Measurements from ENCODE around the gene WDR35. TPM values are rescaled to one million over a fixed set of nuclear protein-coding genes. Genes with fewer than 3 reads are reported as not detected.

Gene WDR35
- total RNA-seq, 1 donor from 2014 or later, result 5.1 TPM

DNA sequence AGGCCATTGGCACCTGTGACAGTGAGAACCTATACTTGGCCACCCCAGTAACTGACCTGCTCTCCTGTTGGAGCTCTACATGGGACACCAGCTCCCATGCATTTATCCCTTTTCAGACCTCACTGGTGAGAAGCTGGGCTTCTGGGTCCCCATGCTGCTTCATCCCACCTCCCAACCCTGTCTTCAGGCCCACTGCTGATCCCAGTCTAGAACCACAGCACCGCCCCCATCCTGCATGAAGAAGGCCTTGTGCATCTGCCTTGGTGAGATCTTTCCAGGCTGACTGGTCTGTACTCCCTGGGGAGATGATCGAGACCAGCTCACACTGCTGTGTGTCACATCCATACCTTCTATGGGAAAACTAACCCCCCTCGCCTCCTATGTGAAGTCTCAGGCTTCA is 110.8 kb downstream of the WDR35 start:
- intact Hi-C loops (cut with DNase I), result no loop called here
- DNase-seq (ENCODE audit: low spot score), result no peak

DNA sequence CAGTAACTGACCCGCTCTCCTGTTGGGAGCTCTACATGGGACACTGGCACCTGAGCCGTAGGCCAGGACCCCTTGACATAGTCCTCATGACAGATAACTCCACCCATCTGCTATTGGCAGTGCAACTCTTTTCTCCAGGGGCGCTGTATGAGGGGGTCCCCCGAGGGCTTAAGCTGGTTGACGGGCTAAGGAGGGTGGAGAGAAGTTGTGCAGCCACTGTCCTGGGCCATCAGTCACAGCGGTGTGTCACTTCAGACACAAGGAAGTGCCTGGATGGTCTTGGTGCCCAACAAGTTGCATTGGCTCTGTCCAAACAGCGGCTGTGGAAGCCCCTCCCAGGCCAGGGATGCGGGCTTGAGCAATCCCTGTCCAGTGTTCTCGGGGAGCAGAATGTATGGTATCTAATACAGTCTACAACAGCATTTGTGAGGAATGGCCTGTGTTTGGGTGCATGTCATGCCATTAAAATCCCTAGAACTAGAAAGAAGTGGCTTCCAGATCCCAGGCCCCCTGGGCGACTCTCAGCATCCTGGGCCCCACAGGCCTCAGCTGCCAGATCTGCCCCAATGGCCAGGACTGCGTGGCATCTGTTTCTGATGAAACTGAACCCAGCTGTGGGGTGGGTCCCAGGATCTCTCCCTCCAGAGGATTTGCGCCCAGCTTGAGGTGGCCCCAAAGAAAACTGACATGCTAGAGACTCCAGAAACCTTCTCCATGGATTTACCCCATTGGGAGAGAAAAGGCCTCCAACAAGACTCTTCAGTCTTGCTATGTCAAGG is 111.4 kb downstream of the WDR35 start:
- intact Hi-C loops (cut with DNase I), result no loop called here
- no peak for DNase-seq (ENCODE audit: low spot score)

GRCh38 chr2:19876751-19877150 is 113.2 kb downstream of the WDR35 start:
- DNase-seq (ENCODE audit: low spot score), result no peak
- intact Hi-C loops (cut with DNase I), result no loop called here

GRCh38 chr2:19875280-19875679 is 114.6 kb downstream of the WDR35 start:
- intact Hi-C loops (cut with DNase I), result no loop called here

DNA sequence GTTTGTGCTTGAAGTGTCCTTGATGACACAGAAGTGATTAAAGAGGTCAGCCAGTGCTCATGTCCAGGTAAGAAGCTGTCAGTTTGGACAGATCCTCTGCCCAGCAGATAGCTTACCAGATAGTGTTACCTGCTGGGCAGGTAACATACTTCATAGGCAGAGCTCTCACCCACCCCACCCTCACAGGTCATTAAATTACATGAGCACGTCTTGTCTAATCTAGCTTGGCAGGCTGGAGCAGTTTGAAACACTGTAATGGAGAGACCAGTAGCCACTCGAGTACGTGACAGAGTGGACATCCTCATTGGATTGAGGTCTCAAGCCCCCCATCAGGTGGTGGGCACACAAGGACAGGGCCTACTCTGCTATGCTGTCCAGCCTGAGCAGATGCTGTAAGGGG is 115.2 kb downstream of the WDR35 start:
- no peak for DNase-seq (ENCODE audit: low spot score)
- intact Hi-C loops (cut with DNase I), result no loop called here

More at GRCh38 chr2:19875280-19875679, 114.6 kb downstream of the WDR35 start:
- no peak for DNase-seq (ENCODE audit: low spot score)

DNA sequence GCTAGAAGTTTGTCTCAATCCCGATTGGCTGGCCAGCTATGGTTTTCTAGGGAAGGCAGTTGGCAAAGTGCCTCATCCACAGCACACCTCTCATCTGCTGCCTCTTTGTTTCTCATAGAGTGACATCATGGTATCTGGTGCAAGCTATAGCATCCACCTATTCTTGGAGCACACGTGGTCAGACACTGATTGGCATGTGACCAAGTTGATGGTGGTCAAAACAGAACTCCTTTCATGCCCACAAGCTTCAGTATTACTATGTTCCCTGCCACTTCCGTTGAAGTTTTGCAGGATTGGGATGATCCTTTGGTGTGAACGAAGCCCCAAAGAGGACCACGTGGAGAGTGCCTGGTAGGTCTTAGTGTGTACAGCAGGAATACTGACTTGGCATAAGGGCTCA is 116.9 kb downstream of the WDR35 start:
- DNase-seq (ENCODE audit: low spot score), result no peak
- intact Hi-C loops (cut with DNase I), result no loop called here

GRCh38 chr2:19872302-19872701 is 117.6 kb downstream of the WDR35 start:
- peak; percentile 33 for DNase-seq (ENCODE audit: low spot score)
- intact Hi-C loops (cut with DNase I), result no loop called here

DNA sequence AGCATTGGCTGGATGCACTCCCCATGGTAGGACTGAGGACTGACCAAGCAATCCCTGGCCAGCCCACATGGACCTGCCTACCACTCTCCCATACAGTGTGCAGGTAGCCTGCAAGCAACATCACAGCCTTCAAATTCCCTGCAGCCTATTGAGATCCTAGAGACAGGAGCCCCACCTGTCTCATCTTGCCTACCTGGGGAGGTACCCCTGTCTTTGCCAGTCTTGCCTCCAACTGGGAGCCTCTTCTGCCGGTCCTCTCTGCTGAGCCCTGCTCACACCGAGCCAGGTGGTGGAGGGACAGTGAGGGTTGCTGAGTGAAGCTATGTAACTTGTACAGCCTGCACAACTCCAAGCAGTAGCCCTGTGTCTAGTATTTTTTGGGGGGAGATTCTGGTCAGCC is 118.1 kb downstream of the WDR35 start:
- DNase-seq (ENCODE audit: low spot score), result peak; percentile 54
- intact Hi-C loops (cut with DNase I), result no loop called here

DNA sequence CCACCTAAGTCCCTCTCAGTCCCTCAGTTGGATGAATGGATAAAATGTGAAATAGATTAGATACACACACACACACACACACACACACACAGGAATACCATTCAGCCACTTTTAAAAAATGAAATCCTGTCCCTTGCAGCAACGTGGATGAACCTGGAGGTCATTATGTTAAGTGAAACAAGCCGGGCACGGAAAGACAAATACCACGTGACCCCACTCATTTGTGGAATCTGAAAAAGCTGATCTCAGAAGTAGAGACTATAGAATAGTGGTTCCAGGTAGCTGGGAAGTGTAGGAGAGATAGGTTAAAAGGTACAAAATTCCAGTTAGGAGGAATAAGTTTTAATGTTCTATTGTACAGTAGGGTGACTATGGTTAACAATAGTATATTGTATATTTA is 119.1 kb downstream of the WDR35 start:
- DNase-seq (ENCODE audit: low spot score), result no peak
- intact Hi-C loops (cut with DNase I), result no loop called here

DNA sequence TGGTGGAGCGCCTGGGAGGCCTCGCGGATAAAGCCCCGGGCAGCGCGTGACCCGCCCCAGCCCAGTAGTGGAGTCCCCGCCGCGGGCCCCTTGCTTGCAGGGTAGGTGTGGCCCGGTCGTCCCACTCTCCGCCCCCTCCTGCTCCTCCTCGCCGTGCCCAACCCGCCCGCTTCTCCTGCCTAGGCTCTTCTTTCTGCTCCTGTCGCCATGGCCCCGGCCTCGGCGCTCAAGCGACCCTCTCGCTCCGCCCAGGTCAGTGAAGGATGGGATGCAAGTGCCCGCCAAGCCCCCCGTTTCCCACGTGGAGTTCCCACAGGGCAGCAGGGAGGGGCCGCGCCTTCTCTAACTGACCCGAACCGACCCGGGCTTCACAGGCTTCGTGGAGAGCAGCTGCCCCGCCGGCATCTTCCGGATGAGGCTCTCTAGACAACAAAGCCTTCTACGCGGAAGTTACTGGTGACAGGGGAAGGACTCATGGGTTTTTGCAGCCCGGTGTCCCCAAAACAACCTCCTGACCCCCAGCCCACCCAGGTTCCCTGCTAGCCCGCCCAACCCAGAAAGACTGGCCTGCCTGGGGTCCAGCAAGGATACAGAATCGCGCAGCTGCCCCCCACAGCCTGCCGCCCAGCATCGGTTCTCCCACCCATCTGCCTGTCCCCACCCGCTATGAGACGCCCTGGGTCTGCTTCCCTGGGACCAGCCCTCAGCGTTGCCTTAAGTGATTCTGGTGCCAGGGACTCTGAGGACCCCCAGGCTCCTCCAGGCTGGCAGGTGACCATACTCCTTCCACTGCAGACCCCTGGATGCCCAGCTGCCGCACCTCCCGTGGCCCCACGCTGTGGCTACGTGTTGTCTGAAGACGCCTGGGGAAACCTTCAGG is 121.0 kb downstream of the WDR35 start:
- no peak for DNase-seq (ENCODE audit: low spot score)
- intact Hi-C loops (cut with DNase I), result loop anchor here (10.0 kb wide), 2 partner anchors 884 to 1484 kb away; no protein-coding TSS in a partner anchor

DNA sequence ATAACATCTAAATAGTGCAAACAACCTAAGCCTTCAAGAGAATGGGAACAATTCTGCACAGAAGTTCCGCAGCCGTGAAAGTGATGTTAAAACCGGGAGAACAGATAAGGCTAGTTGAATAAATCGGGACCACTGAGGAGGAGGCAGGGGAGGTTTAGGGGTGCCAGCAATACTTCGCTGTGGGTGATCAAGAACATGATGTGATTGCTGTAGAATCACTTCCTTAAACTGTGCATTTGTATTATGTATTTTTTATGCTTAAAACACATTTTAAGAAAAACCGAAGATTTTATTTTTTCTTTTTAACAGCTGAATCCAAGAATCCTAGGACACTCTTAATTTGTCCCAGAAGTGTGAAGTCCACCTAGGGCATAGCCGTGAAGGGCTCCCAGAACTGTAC is 121.7 kb downstream of the WDR35 start:
- intact Hi-C loops (cut with DNase I), result loop anchor here (10.0 kb wide), 2 partner anchors 883 to 1483 kb away; no protein-coding TSS in a partner anchor
- no peak for DNase-seq (ENCODE audit: low spot score)

- DNase-seq (ENCODE audit: low spot score), result no peak
- intact Hi-C loops (cut with DNase I), result loop anchor here (10.0 kb wide), 2 partner anchors 882 to 1482 kb away; no protein-coding TSS in a partner anchor
Observed at GRCh38 chr2:19866771-19867170, 123.1 kb downstream of the WDR35 start.

DNA sequence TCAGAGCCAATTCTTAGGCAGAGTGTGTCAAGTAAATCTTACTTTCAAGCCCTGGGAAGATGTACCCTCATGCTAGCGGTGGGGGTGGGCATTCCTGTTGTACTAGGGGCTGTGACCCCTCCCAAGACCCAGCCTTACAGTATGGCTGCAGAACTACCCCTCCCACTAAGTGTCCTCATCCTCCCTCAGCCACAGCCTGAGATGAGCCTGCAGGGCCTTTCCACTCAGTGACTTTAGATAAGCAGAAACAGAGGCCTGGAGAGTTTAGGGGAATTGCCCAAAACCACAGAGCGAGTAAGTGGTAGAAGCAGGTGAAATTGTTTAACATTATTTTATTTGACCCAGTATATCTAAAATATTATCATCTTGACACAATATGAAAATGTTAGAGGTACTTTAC is 124.8 kb downstream of the WDR35 start:
- intact Hi-C loops (cut with DNase I), result loop anchor here (10.0 kb wide), 2 partner anchors 880 to 1480 kb away; no protein-coding TSS in a partner anchor

GRCh38 chr2:19864381-19864780 is 125.5 kb downstream of the WDR35 start:
- intact Hi-C loops (cut with DNase I), result loop anchor here (5.0 to 10.0 kb wide), 5 partner anchors 92 to 1480 kb away; partner anchors contain the start of gene OSR1
- DNase-seq (ENCODE audit: low spot score), result no peak

More for the DNA sequence above, 124.8 kb downstream of the WDR35 start:
- no peak for DNase-seq (ENCODE audit: low spot score)

DNA sequence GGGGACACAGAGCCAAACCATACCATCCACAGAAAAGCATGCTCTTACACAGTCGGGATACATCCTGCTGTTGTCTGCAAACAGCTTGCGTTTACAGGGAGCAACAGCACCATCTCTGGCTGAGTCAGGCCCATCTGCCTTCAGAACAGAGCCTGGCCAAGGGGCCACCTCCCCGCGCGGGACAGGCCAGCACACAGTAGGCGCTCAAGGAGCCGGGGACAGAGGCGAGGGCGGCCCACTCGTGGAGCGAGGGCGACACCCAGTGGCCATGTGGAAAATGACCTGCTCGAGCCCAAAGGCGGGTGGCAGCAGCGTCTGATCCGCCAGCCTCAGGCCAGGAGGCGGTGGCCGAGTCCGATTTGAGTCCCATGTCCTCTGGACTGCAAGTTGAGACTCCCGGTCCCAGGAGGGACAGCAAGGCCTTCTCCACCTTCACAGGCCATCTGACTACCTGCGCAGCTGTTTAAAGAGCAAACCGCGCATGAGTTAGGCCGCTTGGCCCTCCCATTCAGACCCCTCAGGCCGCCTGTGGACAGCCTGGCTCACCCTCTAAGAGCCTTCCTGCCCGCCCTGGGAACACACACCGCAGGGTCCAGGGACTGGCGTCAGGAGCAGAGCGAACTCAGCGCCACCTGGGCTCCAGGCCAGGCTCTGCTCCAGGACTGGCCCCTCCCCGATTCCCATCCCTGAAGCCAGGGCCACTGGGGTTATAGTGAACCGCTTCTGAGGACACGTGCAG is 126.4 kb downstream of the WDR35 start:
- intact Hi-C loops (cut with DNase I), result loop anchor here (2.0 to 10.0 kb wide), 7 partner anchors 91 to 1479 kb away; partner anchors contain the start of gene OSR1
- DNase-seq (ENCODE audit: low spot score), result peak; percentile 92

DNA sequence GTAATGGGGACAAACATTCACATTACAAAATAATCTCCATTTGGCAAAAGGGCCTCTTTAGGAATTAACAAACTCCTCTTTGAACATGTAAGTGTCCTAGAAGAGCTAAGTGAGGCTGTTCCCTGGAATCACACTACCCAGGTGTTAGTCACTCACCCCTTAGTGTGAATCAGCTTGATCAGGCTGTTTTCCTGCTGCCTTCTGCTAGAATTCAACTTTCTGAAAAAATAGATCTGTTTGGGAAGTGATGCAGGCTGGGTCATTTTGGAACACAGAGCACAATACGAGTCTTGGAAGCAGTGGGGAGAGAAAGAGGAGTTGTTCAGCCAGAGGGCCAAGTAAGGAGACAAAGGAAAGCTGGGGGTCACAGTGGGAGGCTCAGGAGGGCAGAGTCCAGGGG is 128.1 kb downstream of the WDR35 start:
- DNase-seq (ENCODE audit: low spot score), result no peak
- intact Hi-C loops (cut with DNase I), result loop anchor here (2.0 to 10.0 kb wide), 7 partner anchors 90 to 1477 kb away; partner anchors contain the start of gene OSR1
